Activated B cell treated with CpG ODN at 0.5 μM for 24 hours (primary cell): ENCODE results near the gene HNRNPF. TPM values are rescaled to one million over a fixed set of nuclear protein-coding genes. Genes with fewer than 3 reads are reported as not detected.
A peak's percentile ranks its signal among the peaks of the same experiment; 100 is the strongest.
"Not testable (repeated sequence)": the region's sequence is repeated elsewhere in the genome, so short reads cannot be mapped to it uniquely, and the experiment has no call there.

Experiments used
- ATAC-seq: fragments of 200-7000 bp; cut with Tn5 transposase; one replicate; pipeline ENCODE4 v1.10.0; 2021; ENCODE audit warnings: low read depth, mild to moderate bottlenecking, moderate library complexity
- CTCF ChIA-PET: fragments of 350-600 bp; sonication (Branson Sonifier 250); formaldehyde crosslinking; loops from one replicate; lab custom pipeline; 2021; ENCODE audit warnings: antibody characterized with exemption; lab: Charles Lee
- POLR2A ChIA-PET: fragments of 350-600 bp; sonication (Branson Sonifier 250); formaldehyde crosslinking; loops from one replicate; lab custom pipeline; 2021; ENCODE audit warnings: antibody characterized with exemption; lab: Charles Lee
- DNase-seq: peaks from one replicate; pipeline ENCODE4 v3.0.0; 2022
- H3K27ac Mint-ChIP-seq: one replicate; pipeline ENCODE4 v1.8.0; 2020; ENCODE audit warnings: mixed read lengths
- H3K27me3 Mint-ChIP-seq: one replicate; pipeline ENCODE4 v1.8.0; 2021; ENCODE audit warnings: mixed read lengths
- H3K36me3 Mint-ChIP-seq: one replicate; pipeline ENCODE4 v1.8.0; 2021; ENCODE audit warnings: low read depth, mixed read lengths
- H3K4me1 Mint-ChIP-seq: one replicate; pipeline ENCODE4 v1.8.0; 2021; ENCODE audit warnings: mixed read lengths
- H3K4me3 Mint-ChIP-seq: one replicate; pipeline ENCODE4 v1.8.0; 2020; ENCODE audit warnings: mild to moderate bottlenecking, mixed read lengths
- H3K9me3 Mint-ChIP-seq: one replicate; pipeline ENCODE4 v1.8.0; 2020; ENCODE audit warnings: mixed read lengths
- CTCF ChIP-seq: fragments of 200-600 bp; IDR thresholded peaks from one replicate; pipeline ENCODE4 v1.8.0; 2022; ENCODE audit warnings: antibody characterized with exemption, mild to moderate bottlenecking
- intact Hi-C: fragments of 100-400 bp; cut with micrococcal nuclease; formaldehyde crosslinking; loops from one replicate; pipeline ENCODE4 v1.15.1; 2024
- total RNA-seq: library from RNA; stranded (reverse); gene quantifications from 2 replicates; pipeline ENCODE4 v1.2.3, GENCODE V29; 2022

Gene HNRNPF
- total RNA-seq, 1 donor from 2014 or later, result 253 TPM

DNA sequence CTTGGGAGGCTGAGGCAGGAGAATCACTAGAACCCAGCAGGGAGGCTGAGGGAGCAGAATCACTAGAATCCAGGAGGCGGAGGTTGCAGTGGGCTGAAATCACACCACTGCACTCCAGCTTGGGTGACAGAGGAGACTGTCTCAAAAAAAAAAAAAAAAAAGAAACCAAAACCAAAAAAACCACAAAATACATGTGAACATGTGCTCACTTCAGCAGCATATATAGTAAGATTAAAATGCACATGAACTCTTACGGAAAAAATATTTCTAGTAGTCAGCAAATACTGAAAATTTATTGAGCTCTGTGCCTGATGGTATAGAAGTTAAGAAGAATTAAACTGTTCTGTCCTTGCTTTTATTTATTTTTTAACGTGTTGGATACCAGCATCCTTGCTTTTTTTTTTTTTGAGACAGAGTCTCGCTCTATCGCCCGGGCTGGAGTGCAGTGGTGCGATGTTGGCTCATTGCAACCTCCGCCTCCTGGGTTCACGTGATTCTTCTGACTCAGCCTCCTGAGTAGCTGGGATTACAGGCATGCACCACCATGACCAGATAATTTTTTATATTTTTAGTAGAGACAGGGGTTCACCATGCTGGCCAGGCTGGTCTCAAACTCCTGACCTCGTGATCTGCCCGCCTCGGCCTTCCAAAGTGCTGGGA, 18.3 kb upstream of the HNRNPF start:
- POLR2A ChIA-PET, result interaction anchor here (0.6 to 2.4 kb wide), 12 partner anchors 9 to 224 kb away, joined by 3 to 25 read pairs (median 6); partner anchors contain the start of genes HNRNPF and ZNF487
- H3K27me3 Mint-ChIP-seq, result no peaks in the 10 kb centered on the region
- CTCF ChIA-PET, result interaction anchor here (1.3 to 1.6 kb wide), 2 partner anchors 17 to 20 kb away, joined by 4 read pairs; no protein-coding TSS in a partner anchor

DNA sequence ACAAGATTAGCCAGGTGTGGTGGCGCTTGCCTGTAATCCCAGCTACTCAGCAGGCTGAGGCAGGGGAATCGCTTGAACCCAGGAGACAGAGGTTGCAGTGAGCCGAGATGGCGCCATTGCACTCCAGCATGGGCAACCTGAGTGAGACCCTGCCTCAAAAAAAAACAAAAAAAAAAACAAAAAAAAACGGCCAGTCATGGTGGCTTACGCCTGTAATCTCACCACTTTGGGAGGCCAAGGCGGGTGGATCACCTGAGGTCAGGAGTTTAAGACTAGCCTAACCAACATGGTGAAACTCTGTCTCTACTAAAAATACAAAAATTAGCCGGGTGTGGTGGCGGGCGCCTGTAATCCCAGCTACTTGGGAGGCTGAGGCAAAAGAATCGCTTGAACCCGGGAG, 17.5 kb upstream of the HNRNPF start:
- H3K36me3 Mint-ChIP-seq, H3K27me3 Mint-ChIP-seq, ATAC-seq, DNase-seq, intact Hi-C loops, CTCF ChIA-PET, H3K4me3 Mint-ChIP-seq, H3K9me3 Mint-ChIP-seq: not testable (repeated sequence)
- Mint-ChIP-seq H3K27ac (peak overlapping the region; percentile 46), H3K4me1 (peaks cover 14% of the 10 kb centered on the region)
- POLR2A ChIA-PET, result interaction anchor here (0.6 to 2.4 kb wide), 8 partner anchors 8 to 31 kb away, joined by 3 to 25 read pairs (median 8); partner anchors contain the start of genes HNRNPF and ZNF487

More for the DNA sequence above, 18.3 kb upstream of the HNRNPF start:
- H3K27ac Mint-ChIP-seq, result peak overlapping the region; percentile 93
- H3K36me3 Mint-ChIP-seq, result no peaks in the 10 kb centered on the region
- intact Hi-C loops, result loop anchor here (1.0 kb wide), 1 partner anchor 9 kb away; no protein-coding TSS in a partner anchor
- DNase-seq (no peak), ATAC-seq (peak; percentile 89)
- no peaks in the 10 kb centered on the region for H3K9me3 Mint-ChIP-seq
- peaks cover 11% of the 10 kb centered on the region for H3K4me1 Mint-ChIP-seq
- H3K4me3 Mint-ChIP-seq, result peak overlapping the region; percentile 70
- no peak for TF ChIP-seq CTCF

- no peak for TF ChIP-seq CTCF
- DNase-seq (no peak), ATAC-seq (no peak)
- H3K9me3 Mint-ChIP-seq, result no peaks in the 10 kb centered on the region
- H3K36me3 Mint-ChIP-seq, result no peaks in the 10 kb centered on the region
- no peak overlapping the region for H3K4me3 Mint-ChIP-seq
- H3K27me3 Mint-ChIP-seq, result no peaks in the 10 kb centered on the region
- intact Hi-C loops, result no loop called here
- H3K27ac Mint-ChIP-seq, result no peak overlapping the region
- CTCF ChIA-PET, result no interaction called here
- H3K4me1 Mint-ChIP-seq, result peaks cover 30% of the 10 kb centered on the region
- POLR2A ChIA-PET, result interaction anchor here (0.6 to 0.8 kb wide), 2 partner anchors 13 to 149 kb away, joined by 6 to 7 read pairs; partner anchors contain the start of gene ZNF487
Observed at GRCh38 chr10:43424416-43424815, 15.4 kb upstream of the HNRNPF start.

- Mint-ChIP-seq H3K4me3 (peak overlapping the region; percentile 44), H3K4me1 (peaks cover 37% of the 10 kb centered on the region), H3K27ac (peak overlapping the region; percentile 67)
- ATAC-seq, H3K9me3 Mint-ChIP-seq, DNase-seq, intact Hi-C loops, H3K36me3 Mint-ChIP-seq, CTCF ChIA-PET, H3K27me3 Mint-ChIP-seq: not testable (repeated sequence)
- POLR2A ChIA-PET, result interaction anchor here (1.2 to 5.5 kb wide), 3 partner anchors 13 to 30 kb away, joined by 4 to 128 read pairs (median 22); partner anchors contain the start of gene HNRNPF
Observed at GRCh38 chr10:43421944-43422343, 13.0 kb upstream of the HNRNPF start.

DNA sequence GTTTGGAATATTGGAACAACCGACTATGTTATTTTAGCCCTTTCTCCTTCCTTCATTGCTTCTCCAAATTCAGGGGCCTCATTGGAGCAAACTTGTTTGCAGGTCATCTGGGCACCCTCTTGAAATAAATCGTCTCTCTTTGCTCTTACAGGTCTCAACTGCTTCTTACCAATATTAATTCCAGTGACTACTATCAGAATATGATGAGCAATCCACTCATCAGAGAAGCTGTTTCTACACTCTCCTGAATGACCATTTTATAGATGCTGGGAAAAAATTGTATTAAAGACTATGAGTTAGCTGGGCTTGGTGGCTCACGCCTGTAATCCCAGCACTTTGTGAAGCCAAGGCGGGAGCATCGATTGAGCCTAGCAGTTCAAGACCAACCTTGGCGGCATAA, 12.5 kb upstream of the HNRNPF start:
- Mint-ChIP-seq H3K27ac (peak overlapping the region; percentile 67), H3K36me3 (no peaks in the 10 kb centered on the region), H3K27me3 (no peaks in the 10 kb centered on the region), H3K4me3 (peak overlapping the region; percentile 44), H3K4me1 (peaks cover 36% of the 10 kb centered on the region), H3K9me3 (no peaks in the 10 kb centered on the region)
- ChIA-PET CTCF (no interaction called here), POLR2A (interaction anchor here (1.2 to 5.5 kb wide), 3 partner anchors 12 to 31 kb away, joined by 4 to 128 read pairs (median 22); partner anchors contain the start of gene HNRNPF)
- no peak for ATAC-seq
- intact Hi-C loops, result no loop called here
- no peak for TF ChIP-seq CTCF
- no peak for DNase-seq

GRCh38 chr10:43421201-43421507, 12.2 kb upstream of the HNRNPF start:
- Mint-ChIP-seq H3K4me1 (peaks cover 36% of the 10 kb centered on the region), H3K36me3 (no peaks in the 10 kb centered on the region), H3K27me3 (no peaks in the 10 kb centered on the region), H3K9me3 (no peaks in the 10 kb centered on the region), H3K4me3 (peak overlapping the region; percentile 88), H3K27ac (peak overlapping the region; percentile 94)
- CTCF ChIA-PET, result interaction anchor here (0.6 to 0.9 kb wide), 2 partner anchors 11 to 14 kb away, joined by 3 to 4 read pairs; no protein-coding TSS in a partner anchor
- ATAC-seq, result no peak
- POLR2A ChIA-PET, result interaction anchor here (0.8 to 5.5 kb wide), 7 partner anchors 12 to 58 kb away, joined by 4 to 128 read pairs (median 8); partner anchors contain the start of genes HNRNPF and ZNF487
- no peak for DNase-seq
- no peak for TF ChIP-seq CTCF
- intact Hi-C loops, result no loop called here
